ENCODE results near the gene DAPL1.

DNA sequence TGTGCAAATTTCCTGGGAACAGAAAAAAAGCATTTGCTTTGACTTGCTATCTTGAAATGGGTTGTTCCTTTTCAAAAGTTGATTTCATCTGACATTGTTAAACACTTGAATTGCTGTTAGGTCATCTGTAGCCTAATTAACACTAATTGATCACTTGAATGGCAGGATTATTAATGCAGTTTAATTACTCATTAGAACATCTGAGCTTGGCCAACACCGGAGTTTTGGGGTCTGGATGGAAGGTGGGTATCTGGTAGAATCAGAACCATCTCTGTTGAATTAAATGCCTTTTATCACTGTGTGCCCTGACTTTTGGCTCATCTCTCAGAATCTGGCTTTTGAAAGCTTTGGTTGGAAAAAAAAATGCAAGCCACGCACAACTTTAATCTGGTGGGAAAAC, 8.4 kb downstream of the DAPL1 start:
- TF ChIP-seq, protein P1, sequence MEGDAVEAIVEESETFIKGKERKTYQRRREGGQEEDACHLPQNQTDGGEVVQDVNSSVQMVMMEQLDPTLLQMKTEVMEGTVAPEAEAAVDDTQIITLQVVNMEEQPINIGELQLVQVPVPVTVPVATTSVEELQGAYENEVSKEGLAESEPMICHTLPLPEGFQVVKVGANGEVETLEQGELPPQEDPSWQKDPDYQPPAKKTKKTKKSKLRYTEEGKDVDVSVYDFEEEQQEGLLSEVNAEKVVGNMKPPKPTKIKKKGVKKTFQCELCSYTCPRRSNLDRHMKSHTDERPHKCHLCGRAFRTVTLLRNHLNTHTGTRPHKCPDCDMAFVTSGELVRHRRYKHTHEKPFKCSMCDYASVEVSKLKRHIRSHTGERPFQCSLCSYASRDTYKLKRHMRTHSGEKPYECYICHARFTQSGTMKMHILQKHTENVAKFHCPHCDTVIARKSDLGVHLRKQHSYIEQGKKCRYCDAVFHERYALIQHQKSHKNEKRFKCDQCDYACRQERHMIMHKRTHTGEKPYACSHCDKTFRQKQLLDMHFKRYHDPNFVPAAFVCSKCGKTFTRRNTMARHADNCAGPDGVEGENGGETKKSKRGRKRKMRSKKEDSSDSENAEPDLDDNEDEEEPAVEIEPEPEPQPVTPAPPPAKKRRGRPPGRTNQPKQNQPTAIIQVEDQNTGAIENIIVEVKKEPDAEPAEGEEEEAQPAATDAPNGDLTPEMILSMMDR (IDR thresholded peaks at IDR 0.05), result no peak
- no peak for TF ChIP-seq POLR2A (IDR thresholded peaks at IDR 0.05)

All from body of pancreas (tissue), 4 donors.